Measurements from ENCODE around the gene HEATR9.
A peak's percentile ranks its signal among the peaks of the same experiment; 100 is the strongest.

The HEATR9 gene

DNA sequence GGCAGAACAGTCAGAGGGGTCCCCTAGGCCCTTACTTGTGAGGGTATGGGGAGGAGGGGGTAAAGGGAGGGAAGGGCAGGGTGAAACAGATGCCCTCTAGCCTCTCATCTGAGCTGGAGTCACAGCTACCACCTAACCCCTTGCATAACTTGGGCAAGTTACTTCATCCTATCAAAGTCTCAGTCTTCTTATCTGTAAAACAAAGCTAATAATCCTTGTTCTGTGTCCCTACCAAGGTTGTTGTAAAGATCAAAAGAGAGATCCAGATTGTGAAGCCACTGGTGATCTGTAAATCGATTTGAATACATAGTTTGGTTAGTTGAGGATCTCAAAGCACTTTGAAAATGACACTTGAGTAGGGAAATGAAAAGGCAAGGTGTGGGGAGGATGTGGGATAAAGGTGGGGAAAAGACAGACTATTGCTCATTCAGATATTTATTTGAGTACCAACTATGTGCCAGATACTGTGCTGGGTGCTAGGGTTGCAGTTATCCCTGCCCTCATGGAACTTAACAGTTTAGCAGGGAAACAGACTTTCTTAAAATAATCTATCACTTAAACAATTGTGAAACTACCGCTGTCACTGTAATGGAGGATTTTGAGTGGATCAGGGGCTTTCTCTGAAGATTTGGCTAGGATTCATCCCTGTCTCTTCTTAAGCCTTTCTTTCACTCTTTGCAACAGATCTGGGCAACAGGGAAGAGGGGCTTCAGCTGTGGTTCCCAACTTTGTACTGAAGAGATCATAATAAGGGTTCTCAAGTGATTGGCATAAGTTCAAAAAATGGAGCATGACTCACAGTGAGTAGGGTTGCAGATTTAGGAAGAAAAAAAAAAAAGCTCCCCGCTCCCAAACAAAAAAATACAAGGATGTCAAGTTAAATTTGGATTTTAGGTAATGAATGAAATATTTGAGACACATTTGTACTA lies 3.0 kb downstream of the HEATR9 start:
- DNase-seq (ENCODE audit: low spot score), result no peak

GRCh38 chr17:35864853-35865252 lies 3.8 kb downstream of the HEATR9 start:
- no peak for DNase-seq (ENCODE audit: low spot score)

DNA sequence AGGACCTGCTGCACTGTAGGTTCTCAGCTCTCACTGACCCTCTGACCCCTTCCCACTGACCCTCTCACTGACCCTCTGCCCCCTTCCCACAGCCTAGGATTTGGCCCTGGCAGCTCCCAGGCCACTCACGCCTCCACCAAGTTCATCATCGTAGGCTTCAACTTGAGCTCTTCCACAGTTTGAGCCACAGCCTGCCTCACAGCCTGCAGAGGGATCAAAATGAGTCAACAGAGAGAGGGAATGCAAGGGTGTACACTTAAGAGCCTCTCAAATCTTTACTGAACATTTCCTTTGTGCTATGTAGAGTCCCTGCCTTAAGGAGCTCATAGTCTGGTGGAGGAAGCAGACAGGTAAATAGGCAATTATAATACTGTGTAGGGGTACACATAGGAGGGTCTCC lies 12.1 kb downstream of the HEATR9 start:
- no peak for DNase-seq (ENCODE audit: low spot score)

DNA sequence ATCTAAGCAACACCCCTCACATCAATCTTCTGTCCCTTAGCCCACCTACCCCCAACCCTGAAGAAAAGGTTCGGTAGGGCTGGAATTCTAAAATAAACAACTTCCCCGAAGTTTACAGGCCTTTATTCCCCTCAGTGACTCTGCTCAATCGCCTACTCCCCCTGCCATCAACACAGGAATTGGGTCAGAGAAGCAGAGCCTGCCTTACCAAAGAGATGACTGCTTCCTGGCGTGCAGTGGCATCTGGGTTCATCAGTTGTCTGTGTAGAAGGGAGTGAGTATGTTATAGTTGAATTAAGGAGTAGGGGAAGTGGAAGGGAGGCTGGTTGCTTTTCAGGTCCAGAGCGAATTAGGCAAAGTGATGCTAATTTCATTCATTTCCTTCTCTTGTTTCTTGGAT lies 12.7 kb downstream of the HEATR9 start:
- DNase-seq (ENCODE audit: low spot score), result no peak

DNA sequence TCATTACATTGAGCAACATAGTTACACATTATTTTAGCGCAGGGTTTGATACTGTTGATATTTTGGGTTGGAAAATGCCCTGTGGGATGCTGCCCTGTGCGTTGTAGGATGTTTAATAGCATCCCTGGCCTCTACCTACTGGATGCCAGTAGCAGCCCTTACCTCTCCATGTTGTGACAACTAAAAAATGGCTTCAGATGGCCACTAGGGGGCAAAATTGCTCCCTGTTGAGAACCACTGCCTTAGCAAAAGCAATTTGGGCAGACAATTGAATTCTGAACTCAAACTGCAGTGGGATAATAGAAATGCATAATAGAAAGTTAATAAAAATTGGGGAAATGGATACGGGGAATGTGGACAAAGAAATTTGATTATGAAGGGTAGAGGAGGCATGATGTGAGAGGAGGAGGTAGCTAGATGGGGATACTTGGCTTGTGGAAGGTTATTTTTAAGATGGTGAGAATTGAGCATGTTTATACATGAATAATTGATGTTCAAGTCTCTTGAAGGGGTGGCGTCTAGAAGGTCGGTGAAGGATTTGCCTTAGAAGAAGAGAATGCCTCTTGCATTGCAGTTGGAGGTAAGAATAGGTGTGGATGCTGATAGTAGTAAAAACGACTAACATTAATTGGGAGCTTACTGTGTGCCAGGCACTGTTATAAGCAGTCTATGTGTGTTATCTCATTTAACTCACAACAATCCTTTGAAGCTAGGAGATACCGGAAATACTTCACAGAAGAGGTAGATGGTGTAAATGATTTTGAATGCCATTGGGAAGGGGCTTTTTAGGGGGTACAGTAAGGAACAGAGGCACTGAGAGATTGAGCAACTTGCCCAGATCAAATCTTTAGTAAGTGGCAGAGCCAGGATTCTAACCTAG lies 19.0 kb downstream of the HEATR9 start:
- peak; percentile 57 for DNase-seq (ENCODE audit: low spot score)

GRCh38 chr17:35847633-35848373 lies 20.9 kb downstream of the HEATR9 start:
- no peak for DNase-seq (ENCODE audit: low spot score)

GRCh38 chr17:35847006-35847405 lies 21.7 kb downstream of the HEATR9 start:
- no peak for DNase-seq (ENCODE audit: low spot score)

GRCh38 chr17:35846055-35846809 lies 22.5 kb downstream of the HEATR9 start:
- no peak for DNase-seq (ENCODE audit: low spot score)

GRCh38 chr17:35844547-35844946 lies 24.1 kb downstream of the HEATR9 start:
- DNase-seq (ENCODE audit: low spot score), result no peak

DNA sequence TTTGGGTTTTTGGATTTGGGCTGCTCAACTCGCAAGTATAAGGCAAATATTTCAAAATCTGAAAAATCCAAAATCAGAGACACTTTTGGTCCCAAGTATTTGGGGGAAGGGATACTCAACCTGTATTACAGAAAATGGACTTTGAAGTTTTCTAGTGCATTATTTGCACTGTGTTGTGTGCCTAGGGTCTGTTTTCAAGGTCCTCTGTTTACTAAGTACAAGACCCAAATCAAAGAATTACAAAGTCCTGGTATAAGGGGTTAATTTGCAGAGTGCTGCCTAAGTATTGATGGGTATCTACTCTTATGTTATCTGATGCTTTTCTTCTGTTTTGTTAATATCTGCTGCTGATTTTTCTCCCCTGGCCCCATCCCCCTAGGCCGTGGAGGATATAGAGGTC lies 25.0 kb downstream of the HEATR9 start:
- DNase-seq (ENCODE audit: low spot score), result no peak

- DNase-seq (ENCODE audit: low spot score), result no peak
Observed at GRCh38 chr17:35842239-35842638, 26.5 kb downstream of the HEATR9 start.

DNA sequence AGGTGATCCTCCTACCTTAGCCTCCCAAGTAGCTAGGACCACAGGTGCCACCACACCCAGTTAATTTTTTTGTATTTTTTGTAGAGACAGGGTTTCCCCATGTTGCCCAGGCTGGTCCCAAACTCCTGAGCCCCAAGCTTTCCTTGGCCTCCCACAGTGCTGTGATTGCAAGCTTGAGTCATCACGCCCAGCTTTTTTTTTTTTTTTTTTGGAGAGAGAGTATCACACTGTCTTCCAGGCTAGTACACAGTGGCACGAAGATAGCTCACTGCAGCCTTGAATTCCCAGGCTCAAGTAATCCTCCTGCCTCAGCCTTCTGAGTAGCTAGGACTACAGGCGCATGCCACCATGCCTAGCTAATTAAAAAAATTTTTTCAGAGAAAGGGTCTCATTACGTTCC lies 27.2 kb downstream of the HEATR9 start:
- DNase-seq (ENCODE audit: low spot score), result no peak

- DNase-seq (ENCODE audit: low spot score), result no peak
Observed at GRCh38 chr17:35841101-35841500, 27.6 kb downstream of the HEATR9 start.

GRCh38 chr17:35825206-35825605 lies 43.5 kb downstream of the HEATR9 start:
- no peak for DNase-seq (ENCODE audit: low spot score)

- DNase-seq (ENCODE audit: low spot score), result no peak
Observed at GRCh38 chr17:35821308-35821707, 47.4 kb downstream of the HEATR9 start.

GRCh38 chr17:35819455-35819854 lies 49.2 kb downstream of the HEATR9 start:
- no peak for DNase-seq (ENCODE audit: low spot score)

DNA sequence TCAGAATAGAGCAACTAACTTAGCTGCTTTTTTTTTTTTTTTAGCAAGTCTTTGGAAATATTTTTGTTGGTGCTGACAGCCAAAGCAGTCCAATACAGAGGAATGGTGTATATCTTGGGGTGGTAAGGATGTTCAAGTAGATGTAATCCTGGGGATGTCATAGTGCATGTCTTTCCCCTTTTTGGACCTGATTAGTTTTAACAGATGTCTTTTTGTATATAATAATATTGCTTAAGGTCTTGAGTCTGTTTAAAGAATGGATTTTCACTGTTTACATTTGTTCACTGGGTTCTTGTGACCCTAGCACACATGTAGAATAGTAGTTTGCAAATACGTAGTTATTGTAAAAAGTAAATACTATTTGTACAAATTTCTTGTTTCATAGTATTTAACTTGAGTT lies 51.5 kb downstream of the HEATR9 start:
- DNase-seq (ENCODE audit: low spot score), result no peak

DNA sequence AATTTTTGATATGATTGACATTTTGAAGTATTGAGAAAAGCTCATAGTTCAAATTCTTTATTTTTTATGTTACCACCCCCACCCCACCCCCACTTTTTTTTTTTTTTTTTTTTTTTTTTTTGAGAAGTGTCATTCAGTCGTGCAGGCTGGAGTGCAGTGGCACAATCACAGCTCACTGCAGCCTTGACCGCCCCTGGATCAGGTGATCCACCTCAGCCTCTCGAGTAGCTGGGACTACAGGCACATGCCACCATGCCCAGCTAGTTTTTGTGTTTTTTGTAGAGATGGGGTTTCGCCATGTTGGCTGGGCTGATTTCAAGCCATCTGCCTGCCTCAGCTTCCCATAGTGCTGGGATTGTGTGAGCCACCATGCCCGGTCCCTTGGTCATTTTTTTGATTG lies 52.0 kb downstream of the HEATR9 start:
- DNase-seq (ENCODE audit: low spot score), result no peak

GRCh38 chr17:35812456-35812855 lies 56.2 kb downstream of the HEATR9 start:
- no peak for DNase-seq (ENCODE audit: low spot score)

DNA sequence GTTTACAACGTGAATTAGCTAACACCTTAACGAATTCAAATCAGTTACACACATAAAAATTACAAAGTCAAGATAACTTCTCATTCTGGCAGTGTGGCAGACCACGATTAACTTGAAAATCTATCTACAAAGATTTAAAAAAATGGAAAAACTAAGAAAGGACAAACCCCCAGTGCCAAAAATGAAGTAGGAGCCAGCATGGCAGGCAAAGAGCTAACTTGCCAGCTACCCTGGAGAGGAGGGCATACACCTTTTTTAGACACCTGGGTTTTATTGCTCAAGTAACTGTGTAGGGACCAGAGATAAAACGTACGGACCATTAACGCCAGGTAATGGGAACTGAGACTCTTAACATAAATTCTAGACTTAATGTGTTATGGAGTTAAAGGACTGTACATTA lies 56.9 kb downstream of the HEATR9 start:
- no peak for DNase-seq (ENCODE audit: low spot score)

DNA sequence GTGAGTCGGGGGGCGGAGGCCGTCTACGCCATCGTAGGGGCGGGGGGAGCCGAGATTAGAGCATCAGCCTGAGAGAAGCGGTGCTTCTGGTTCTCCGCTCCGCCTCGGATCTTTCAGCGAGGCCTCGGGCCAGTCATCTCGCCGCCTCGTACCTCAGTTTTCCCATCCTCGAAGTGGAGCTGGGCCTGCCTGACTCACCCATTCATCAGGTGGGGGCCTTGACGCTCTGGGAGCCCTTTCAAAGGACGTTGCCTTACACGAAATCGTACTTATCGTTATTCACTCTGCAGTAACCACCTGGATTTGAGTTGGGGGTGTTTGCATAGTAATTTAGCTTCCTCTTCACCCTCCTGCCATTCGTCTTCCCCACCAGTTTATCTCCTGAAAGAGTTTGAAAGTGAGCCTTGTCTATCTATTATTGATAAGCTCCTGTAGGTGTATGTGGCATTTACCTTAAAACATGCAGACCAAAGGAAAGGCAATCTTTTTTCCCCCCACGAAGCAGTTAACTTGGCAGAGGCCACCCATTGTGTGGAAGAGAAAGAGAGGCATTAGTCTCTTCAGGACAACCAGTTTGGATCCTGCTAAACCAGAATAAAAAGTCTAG lies 58.7 kb downstream of the HEATR9 start:
- no peak for DNase-seq (ENCODE audit: low spot score)

Data from hepatic stellate cell (primary cell).